GM23338 (cell line): ENCODE data around the gene LRRC38. TPM values are rescaled to one million over a fixed set of nuclear protein-coding genes. Genes with fewer than 3 reads are reported as not detected.

Experiments used
- ATAC-seq: fragments of 200-7000 bp; cut with Tn5 transposase; 3 replicates; pipeline ENCODE4 v1.9.1; 2020
- DNase-seq: peaks from one replicate; pipeline ENCODE4 v3.0.0-alpha.2; 2015; ENCODE audit warnings: low spot score
- H2AFZ ChIP-seq: fragments of 200-600 bp; sonication (generic); 2 replicates; pipeline ENCODE4 v1.8.0; 2016; ENCODE audit warnings: antibody characterized with exemption, mild to moderate bottlenecking, moderate library complexity
- H3F3A ChIP-seq: fragments of 200-600 bp; sonication (generic); replicated peaks from 2 replicates; pipeline ENCODE4 v1.8.0; 2017; ENCODE audit warnings: antibody characterized with exemption, mixed run types, low read depth
- H3K27ac ChIP-seq: fragments of 200-600 bp; sonication (generic); 2 replicates; pipeline ENCODE4 v1.6.1; 2016; ENCODE audit warnings: low read depth
- H3K27me3 ChIP-seq: fragments of 200-600 bp; sonication (generic); 2 replicates; pipeline ENCODE4 v1.8.0; 2016; ENCODE audit warnings: mild to moderate bottlenecking, mixed run types, moderate library complexity; ENCODE audit not compliant: insufficient read depth
- H3K36me3 ChIP-seq: fragments of 200-600 bp; sonication (generic); 2 replicates; pipeline ENCODE4 v1.8.0; 2016; ENCODE audit warnings: mild to moderate bottlenecking; ENCODE audit not compliant: insufficient read depth
- H3K4me1 ChIP-seq: fragments of 200-600 bp; sonication (generic); 2 replicates; pipeline ENCODE4 v1.8.0; 2016; ENCODE audit warnings: mild to moderate bottlenecking, moderate library complexity; ENCODE audit not compliant: insufficient read depth
- H3K4me2 ChIP-seq: fragments of 200-600 bp; sonication (generic); 2 replicates; pipeline ENCODE4 v1.7.1; 2017; ENCODE audit warnings: mixed run types
- H3K4me3 ChIP-seq: fragments of 200-600 bp; sonication (generic); 2 replicates; pipeline ENCODE4 v1.6.1; 2016; ENCODE audit warnings: mixed run types
- H3K79me2 ChIP-seq: fragments of 200-600 bp; sonication (generic); replicated peaks from 2 replicates; pipeline ENCODE4 v1.8.0; 2017; ENCODE audit warnings: mild to moderate bottlenecking; ENCODE audit not compliant: insufficient read depth
- H3K9me2 ChIP-seq: fragments of 200-600 bp; sonication (generic); 2 replicates; pipeline ENCODE4 v1.8.0; 2017; ENCODE audit not compliant: insufficient read depth
- H4K20me1 ChIP-seq: fragments of 200-600 bp; sonication (generic); replicated peaks from 2 replicates; pipeline ENCODE4 v1.8.0; 2017; ENCODE audit warnings: mild to moderate bottlenecking; ENCODE audit not compliant: insufficient read depth
- H3K27ac Mint-ChIP-seq: 2 replicates; pipeline ENCODE4 v1.8.0; 2020; ENCODE audit warnings: inconsistent platforms, mild to moderate bottlenecking, moderate library complexity, mixed read lengths
- H3K27me3 Mint-ChIP-seq: 3 replicates; pipeline ENCODE4 v1.8.0; 2022; ENCODE audit warnings: low read depth, mild to moderate bottlenecking, moderate library complexity, mixed read lengths, inconsistent platforms; ENCODE audit not compliant: insufficient read depth, poor library complexity
- H3K36me3 Mint-ChIP-seq: 3 replicates; pipeline ENCODE4 v1.8.0; 2021; ENCODE audit warnings: low read depth, mild to moderate bottlenecking, inconsistent platforms, moderate library complexity, mixed read lengths
- H3K4me1 Mint-ChIP-seq: 3 replicates; pipeline ENCODE4 v1.8.0; 2020; ENCODE audit warnings: mild to moderate bottlenecking, inconsistent platforms, mixed read lengths
- H3K4me3 Mint-ChIP-seq: 3 replicates; pipeline ENCODE4 v1.8.0; 2021; ENCODE audit warnings: moderate library complexity, mild to moderate bottlenecking, inconsistent platforms, mixed read lengths
- H3K9me3 Mint-ChIP-seq: 3 replicates; pipeline ENCODE4 v1.8.0; 2020; ENCODE audit warnings: moderate library complexity, mild to moderate bottlenecking, inconsistent platforms, mixed read lengths
- CREB1 ChIP-seq: fragments of 250-450 bp; sonication (Bioruptor Pico); IDR thresholded peaks from 2 replicates; pipeline ENCODE4 v1.5.0; 2020; ENCODE audit warnings: low read depth, mild to moderate bottlenecking, moderate library complexity
- CTCF ChIP-seq, 2 experiments: fragments of 200-600 bp in 1 of 2; sonication (generic) in 1 of 2; conservative IDR thresholded peaks; 2 replicates each; pipeline versions ENCODE4 v1.5.1 to v1.6.1; 2016 to 2017; ENCODE audit warnings: antibody characterized with exemption in 2 of 2, low read depth in 2 of 2, mild to moderate bottlenecking in 2 of 2, moderate library complexity in 1 of 2
- ETS1 ChIP-seq: IDR thresholded peaks from 2 replicates; pipeline ENCODE4 v1.6.1; 2016; ENCODE audit warnings: antibody characterized with exemption
- EZH2 ChIP-seq: fragments of 200-600 bp; sonication (generic); IDR thresholded peaks from one replicate; pipeline ENCODE4 v1.8.0; 2017; ENCODE audit warnings: antibody characterized with exemption, mild to moderate bottlenecking, low read depth; ENCODE audit not compliant: unreplicated experiment
- JUNB ChIP-seq: IDR thresholded peaks from one replicate; pipeline ENCODE4 v1.6.1; 2016; ENCODE audit warnings: antibody characterized with exemption; ENCODE audit not compliant: unreplicated experiment
- NANOG ChIP-seq: IDR thresholded peaks from 2 replicates; pipeline ENCODE4 v1.6.1; 2016; ENCODE audit warnings: antibody characterized with exemption, borderline replicate concordance
- REST ChIP-seq: IDR thresholded peaks from one replicate; pipeline ENCODE4 v1.6.1; 2018; ENCODE audit warnings: antibody characterized with exemption; ENCODE audit not compliant: unreplicated experiment
- ZNF114 ChIP-seq: fragments of 250-450 bp; sonication (Bioruptor Pico); IDR thresholded peaks from 2 replicates; pipeline ENCODE4 v1.5.0; 2020; ENCODE audit warnings: mild to moderate bottlenecking, moderate library complexity
- ZNF331 ChIP-seq: fragments of 250-450 bp; sonication (Bioruptor Pico); IDR thresholded peaks from 2 replicates; pipeline ENCODE4 v1.5.0; 2020; ENCODE audit warnings: low read depth, mild to moderate bottlenecking, moderate library complexity
- polyA plus RNA-seq: library from polyadenylated mRNA; unstranded; fragments of >200 nt; fragmentation: Nextera tagmentation; extraction: Ambion mirVana; gene quantifications from 2 replicates; pipeline ENCODE4 v1.2.1, GENCODE V29; 2016
- total RNA-seq: library from RNA; depleted of rRNA; stranded (reverse); fragments of >200 nt; shearing (Covaris generic); gene quantifications from 2 replicates; pipeline ENCODE4 v1.2.3, GENCODE V29; 2014; rRNA removed

Gene LRRC38
- total and polyA plus RNA-seq, 2 experiments from 2014 or later: 0.17 TPM; not detected in 1

- TF ChIP-seq REST (no peak), CREB1 (no peak)
These were observed 81.6 kb downstream of the LRRC38 start (continued) for GRCh38 chr1:13432251-13432650.

- no peaks in the 10 kb centered on the region for H3K79me2 ChIP-seq
- H3K27ac ChIP-seq: no peak overlapping the region
- H3K4me1 ChIP-seq: no peaks in the 10 kb centered on the region
- no peaks in the 10 kb centered on the region for H3K27me3 ChIP-seq
- Mint-ChIP-seq H3K36me3 (peaks cover 31% of the 10 kb centered on the region), H3K4me3 (no peak overlapping the region), H3K9me3 (peaks cover 97% of the 10 kb centered on the region), H3K27me3 (peaks cover 5% of the 10 kb centered on the region), H3K4me1 (no peaks in the 10 kb centered on the region), H3K27ac (no peak overlapping the region)
- no peaks in the 10 kb centered on the region for H3K36me3 ChIP-seq
- no peak for ATAC-seq
- H3K4me2 ChIP-seq: no peak overlapping the region
- no peaks in the 10 kb centered on the region for H3K9me2 ChIP-seq
- no peak overlapping the region for H3K4me3 ChIP-seq
- no peak overlapping the region for H2AFZ ChIP-seq
- TF ChIP-seq NANOG (no peak), REST (no peak), JUNB (no peak), EZH2 (no peak), CTCF (conservative IDR thresholded peaks at IDR 0.05; ENCODE audit: low read depth in 2 of 2) (no peak), ZNF114 (CRISPR knock-in tag) (no peak), ZNF331 (CRISPR knock-in tag) (no peak), ETS1 (no peak)
- no peaks in the 10 kb centered on the region for H4K20me1 ChIP-seq
- no peaks in the 10 kb centered on the region for H3F3A ChIP-seq
- DNase-seq: no peak
These were observed 83.3 kb downstream of the LRRC38 start for GRCh38 chr1:13430495-13430894.

Other genes starting within 250 kb of the LRRC38 start
- not detected in 2 replicates for gene PRAMEF8, start 228.9 kb downstream of the LRRC38 start, total RNA-seq
- not detected in 2 replicates for gene PRAMEF8, start 228.9 kb downstream of the LRRC38 start, polyA plus RNA-seq
- gene PRAMEF33, start 210.5 kb downstream of the LRRC38 start, total RNA-seq: not detected in 2 replicates
- not detected in 2 replicates for gene PRAMEF33, start 210.5 kb downstream of the LRRC38 start, polyA plus RNA-seq
- gene PRAMEF15, start 198.4 kb downstream of the LRRC38 start, total RNA-seq: not detected in 2 replicates
- gene PRAMEF15, start 198.4 kb downstream of the LRRC38 start, polyA plus RNA-seq: not detected in 2 replicates
- not detected in 2 replicates for gene PRAMEF14, start 166.9 kb downstream of the LRRC38 start, total RNA-seq
- not detected in 2 replicates for gene PRAMEF14, start 166.9 kb downstream of the LRRC38 start, polyA plus RNA-seq
- gene PRAMEF19, start 142.1 kb downstream of the LRRC38 start, total RNA-seq: not detected in 2 replicates
- gene PRAMEF19, start 142.1 kb downstream of the LRRC38 start, polyA plus RNA-seq: not detected in 2 replicates
- not detected in 2 replicates for gene PRAMEF17, start 124.4 kb downstream of the LRRC38 start, total RNA-seq
- gene PRAMEF17, start 124.4 kb downstream of the LRRC38 start, polyA plus RNA-seq: not detected in 2 replicates
- gene PRAMEF20, start 103.6 kb downstream of the LRRC38 start, total RNA-seq: not detected in 2 replicates
- not detected in 2 replicates for gene PRAMEF20, start 103.6 kb downstream of the LRRC38 start, polyA plus RNA-seq
- gene PDPN, start 69.8 kb upstream of the LRRC38 start, total RNA-seq: 67.3 and 77.2 TPM in 2 replicates
- gene PDPN, start 69.8 kb upstream of the LRRC38 start, polyA plus RNA-seq: 77.1 and 82.8 TPM in 2 replicates
- gene PRDM2, start 186.2 kb upstream of the LRRC38 start, total RNA-seq: 11.6 and 19.5 TPM in 2 replicates
- 28.3 and 28.6 TPM in 2 replicates for gene PRDM2, start 186.2 kb upstream of the LRRC38 start, polyA plus RNA-seq